ENCODE data around the gene CCN2.

The CCN2 gene

DNA sequence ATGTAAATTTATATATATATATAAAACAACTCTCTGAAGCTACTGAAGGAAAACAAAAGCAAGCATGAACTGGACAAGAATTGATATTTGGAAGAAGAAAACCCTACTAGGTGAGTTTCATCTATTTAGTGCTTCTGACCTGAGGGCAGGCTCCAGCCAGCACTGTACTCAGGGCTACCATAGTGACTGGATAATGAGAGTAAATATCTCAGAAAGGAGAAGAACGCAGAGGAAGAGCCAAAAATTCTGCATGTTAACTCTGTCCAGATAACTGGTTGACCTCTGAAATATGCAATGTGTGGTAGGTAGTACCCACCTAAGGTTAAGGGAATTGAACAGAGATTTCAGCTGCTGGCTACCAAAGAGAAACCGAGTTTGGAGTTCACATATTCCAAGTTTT, 41.4 kb upstream of the CCN2 start:
- TF ChIP-seq, protein P1, sequence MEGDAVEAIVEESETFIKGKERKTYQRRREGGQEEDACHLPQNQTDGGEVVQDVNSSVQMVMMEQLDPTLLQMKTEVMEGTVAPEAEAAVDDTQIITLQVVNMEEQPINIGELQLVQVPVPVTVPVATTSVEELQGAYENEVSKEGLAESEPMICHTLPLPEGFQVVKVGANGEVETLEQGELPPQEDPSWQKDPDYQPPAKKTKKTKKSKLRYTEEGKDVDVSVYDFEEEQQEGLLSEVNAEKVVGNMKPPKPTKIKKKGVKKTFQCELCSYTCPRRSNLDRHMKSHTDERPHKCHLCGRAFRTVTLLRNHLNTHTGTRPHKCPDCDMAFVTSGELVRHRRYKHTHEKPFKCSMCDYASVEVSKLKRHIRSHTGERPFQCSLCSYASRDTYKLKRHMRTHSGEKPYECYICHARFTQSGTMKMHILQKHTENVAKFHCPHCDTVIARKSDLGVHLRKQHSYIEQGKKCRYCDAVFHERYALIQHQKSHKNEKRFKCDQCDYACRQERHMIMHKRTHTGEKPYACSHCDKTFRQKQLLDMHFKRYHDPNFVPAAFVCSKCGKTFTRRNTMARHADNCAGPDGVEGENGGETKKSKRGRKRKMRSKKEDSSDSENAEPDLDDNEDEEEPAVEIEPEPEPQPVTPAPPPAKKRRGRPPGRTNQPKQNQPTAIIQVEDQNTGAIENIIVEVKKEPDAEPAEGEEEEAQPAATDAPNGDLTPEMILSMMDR (IDR thresholded peaks at IDR 0.05; ENCODE audit: insufficient read depth, low read depth, low read length, missing control alignments): no peak
- DNase-seq (ENCODE audit: low read depth): no peak
- no peak overlapping the region for H3K4me3 ChIP-seq (ENCODE audit: low read length)

DNA sequence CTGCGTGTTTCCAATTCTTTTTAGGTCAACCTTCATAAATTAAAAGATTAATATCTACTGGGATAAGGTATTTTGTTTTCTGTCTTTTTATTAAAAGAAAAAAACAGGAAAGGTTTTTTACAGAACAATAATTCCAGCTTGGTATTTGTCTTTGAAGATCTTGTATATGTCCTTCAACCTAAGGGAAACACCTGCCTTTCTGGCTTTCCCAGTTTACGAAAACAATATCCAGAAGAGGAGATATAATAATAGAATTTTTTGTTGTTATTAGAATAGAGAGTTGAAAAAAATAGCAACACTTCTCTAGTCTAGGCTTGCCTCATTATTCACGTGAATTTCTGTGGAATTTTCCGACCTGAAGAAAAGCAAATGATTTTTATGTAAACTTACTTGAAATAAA, 37.9 kb upstream of the CCN2 start:
- H3K4me3 ChIP-seq (ENCODE audit: low read length): no peak overlapping the region

DNA sequence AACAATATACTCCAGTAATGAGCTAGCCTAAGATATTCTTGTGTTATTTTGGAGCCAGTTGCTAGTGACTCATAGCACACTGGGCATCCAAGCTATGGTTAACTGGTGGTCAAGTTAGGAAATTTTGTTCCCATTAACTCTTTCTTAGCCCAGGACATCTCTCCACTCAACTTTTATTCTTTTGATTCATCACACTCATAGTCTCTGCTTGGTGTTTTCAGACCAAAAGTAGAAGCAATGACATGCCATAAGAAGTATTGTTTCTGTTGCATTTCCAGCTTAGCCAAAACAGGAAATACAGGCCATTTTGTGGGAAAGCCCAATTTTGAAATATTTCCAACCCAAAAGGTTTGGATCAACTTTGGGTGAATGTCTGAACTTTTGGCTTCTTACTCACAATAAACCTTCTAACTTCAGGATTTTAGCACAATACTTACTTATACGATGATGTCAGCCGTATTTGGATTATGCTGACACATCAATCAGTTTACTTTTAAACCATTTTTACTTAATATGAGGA, 31.6 kb upstream of the CCN2 start:
- no peak overlapping the region for H3K4me3 ChIP-seq (ENCODE audit: low read length)
- TF ChIP-seq, protein P1 (IDR thresholded peaks at IDR 0.05; ENCODE audit: insufficient read depth, low read depth, low read length, missing control alignments): no peak
- no peak for DNase-seq (ENCODE audit: low read depth)

More for the DNA sequence above, 37.9 kb upstream of the CCN2 start:
- no peak for DNase-seq (ENCODE audit: low read depth)
- TF ChIP-seq, protein P1 (IDR thresholded peaks at IDR 0.05; ENCODE audit: insufficient read depth, low read depth, low read length, missing control alignments): no peak

DNA sequence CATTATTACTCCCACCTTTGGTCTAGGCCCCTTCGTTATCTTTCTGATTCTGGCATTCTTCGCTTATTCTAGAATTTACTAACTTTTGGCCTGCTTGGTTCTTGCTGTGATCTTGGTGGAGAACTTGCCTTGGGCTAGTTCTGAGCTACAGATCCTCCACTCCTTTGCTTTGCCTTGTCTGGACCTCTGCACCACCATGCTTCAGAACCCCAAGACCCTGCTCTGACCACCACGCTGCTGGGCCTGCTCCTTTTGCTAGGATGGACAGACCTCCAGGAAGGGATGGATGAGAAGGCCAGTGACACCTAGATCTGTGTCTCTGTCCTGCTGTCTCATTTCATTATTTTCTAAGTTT, 30.4 kb upstream of the CCN2 start:
- DNase-seq (ENCODE audit: low read depth): no peak
- TF ChIP-seq, protein P1 (IDR thresholded peaks at IDR 0.05; ENCODE audit: insufficient read depth, low read depth, low read length, missing control alignments): no peak

DNA sequence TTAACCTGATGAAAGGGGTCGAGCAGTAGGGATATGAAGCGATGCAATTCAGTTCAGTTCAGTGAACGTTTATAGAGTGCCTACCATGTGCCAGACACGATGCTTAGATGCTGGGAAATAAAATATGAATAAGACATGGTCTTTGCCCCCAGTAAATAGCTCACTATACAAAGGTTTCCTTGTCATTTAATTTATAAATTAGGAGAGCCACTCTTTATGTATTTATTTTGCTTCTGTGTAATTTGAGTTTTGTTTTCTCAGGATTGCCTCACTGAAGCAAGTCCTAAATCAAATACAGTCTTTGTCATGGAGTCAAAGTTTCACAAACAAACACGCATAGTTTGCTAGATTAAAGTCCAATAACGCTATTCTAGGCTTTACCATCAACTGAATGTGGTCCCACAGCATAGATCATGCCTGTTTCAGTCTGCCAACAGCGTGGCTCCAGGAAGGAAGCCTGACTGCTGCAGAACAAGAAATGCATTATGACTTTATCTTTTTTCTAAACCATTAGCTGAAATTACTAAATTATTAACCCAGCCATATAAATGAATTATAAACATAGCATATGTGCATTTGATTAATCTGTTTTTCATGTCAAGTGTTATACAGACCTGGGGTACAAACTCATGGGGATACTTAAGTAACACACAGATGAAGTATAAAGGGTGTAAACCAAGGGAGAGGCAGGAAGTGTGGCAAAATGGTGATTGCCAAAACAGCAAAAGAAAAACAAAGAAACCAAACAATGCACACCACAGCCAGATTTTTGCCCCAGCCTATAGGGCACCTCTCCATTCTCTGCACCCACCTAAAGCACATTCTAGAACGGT, 29.8 kb upstream of the CCN2 start:
- TF ChIP-seq, protein P1 (IDR thresholded peaks at IDR 0.05; ENCODE audit: insufficient read depth, low read depth, low read length, missing control alignments): no peak

More for the DNA sequence above, 30.4 kb upstream of the CCN2 start:
- no peak overlapping the region for H3K4me3 ChIP-seq (ENCODE audit: low read length)

DNA sequence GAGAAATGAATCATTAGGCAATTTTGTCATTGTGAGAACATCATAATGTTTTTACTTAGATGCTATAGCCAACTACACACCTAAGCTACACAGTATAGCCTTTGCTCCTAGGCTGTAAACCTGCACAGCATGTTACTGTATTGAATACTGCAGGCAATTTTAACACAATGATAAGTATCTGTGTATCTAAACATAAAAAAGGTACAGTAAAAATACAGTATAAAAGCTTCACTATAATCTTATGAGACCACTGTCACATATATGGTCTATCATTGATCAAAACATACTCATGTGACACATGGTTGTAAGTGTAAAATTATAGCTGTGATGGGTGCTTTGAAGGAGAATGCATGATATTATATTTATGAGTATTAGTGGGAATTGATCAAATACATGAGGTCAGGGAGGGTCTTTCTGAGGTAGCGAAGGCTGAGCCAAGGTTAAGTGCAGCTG, 29.2 kb upstream of the CCN2 start:
- no peak overlapping the region for H3K4me3 ChIP-seq (ENCODE audit: low read length)
- DNase-seq (ENCODE audit: low read depth): no peak
- TF ChIP-seq, protein P1 (IDR thresholded peaks at IDR 0.05; ENCODE audit: insufficient read depth, low read depth, low read length, missing control alignments): no peak

More for the DNA sequence above, 29.8 kb upstream of the CCN2 start:
- no peak for DNase-seq (ENCODE audit: low read depth)
- no peak overlapping the region for H3K4me3 ChIP-seq (ENCODE audit: low read length)

Data from epithelial cell of esophagus (primary cell).